HG03571 (cell line): ENCODE measurements around the gene C1orf232.

Experiments
- ATAC-seq: cut with Tn5 transposase; IDR thresholded peaks from one replicate; pipeline ENCODE4 v1.9.1; 2021; ENCODE audit not compliant: unreplicated experiment

The C1orf232 gene

GRCh38 chr1:26168410-26169197 is at the start of gene C1orf232:
C1orf232 (minus strand) TSS chr1:26168963; CDS start chr1:26168499, 464 bp downstream.
- no peak for ATAC-seq

- ATAC-seq = no peak
Observed at GRCh38 chr1:26215246-26215645, 46.5 kb upstream of the C1orf232 start.

GRCh38 chr1:26213335-26213905 is 44.7 kb upstream of the C1orf232 start:
- no peak for ATAC-seq

GRCh38 chr1:26212726-26213125 is 44.0 kb upstream of the C1orf232 start:
- ATAC-seq = no peak

- no peak for ATAC-seq
Observed at GRCh38 chr1:26210147-26210870, 41.5 kb upstream of the C1orf232 start.

GRCh38 chr1:26203642-26204318 is 35.0 kb upstream of the C1orf232 start:
- no peak for ATAC-seq

- ATAC-seq = no peak
Observed at GRCh38 chr1:26200413-26200812, 31.6 kb upstream of the C1orf232 start.

GRCh38 chr1:26197813-26198212 is 29.1 kb upstream of the C1orf232 start:
- ATAC-seq = no peak

GRCh38 chr1:26197301-26197700 is 28.5 kb upstream of the C1orf232 start:
- no peak for ATAC-seq

GRCh38 chr1:26195805-26196204 is 27.0 kb upstream of the C1orf232 start:
- ATAC-seq = no peak

GRCh38 chr1:26191739-26192138 is 23.0 kb upstream of the C1orf232 start:
- ATAC-seq = no peak

- ATAC-seq = no peak
Observed at GRCh38 chr1:26190373-26190987, 21.7 kb upstream of the C1orf232 start, which contains the start of gene CATSPER4. CATSPER4 (plus strand) TSS chr1:26190602; CDS start chr1:26190628, 26 bp downstream.

- no peak for ATAC-seq
Observed at GRCh38 chr1:26189751-26190275, 21.1 kb upstream of the C1orf232 start.

- ATAC-seq = no peak
Observed at GRCh38 chr1:26189331-26189730, 20.6 kb upstream of the C1orf232 start.

- ATAC-seq = no peak
Observed at GRCh38 chr1:26188477-26188876, 19.7 kb upstream of the C1orf232 start.

- no peak for ATAC-seq
Observed at GRCh38 chr1:26187882-26188281, 19.1 kb upstream of the C1orf232 start.

- ATAC-seq = no peak
Observed at GRCh38 chr1:26184883-26185282, 16.1 kb upstream of the C1orf232 start.

- no peak for ATAC-seq
Observed at GRCh38 chr1:26184086-26184485, 15.3 kb upstream of the C1orf232 start.

- no peak for ATAC-seq
Observed at GRCh38 chr1:26182383-26182696, 13.6 kb upstream of the C1orf232 start.

- ATAC-seq = no peak
Observed at GRCh38 chr1:26181586-26182382, 13.0 kb upstream of the C1orf232 start.
